Stomach smooth muscle (tissue), 2 donors: ENCODE measurements around the gene PDLIM5.

Experiments used
- H3K27ac ChIP-seq: one replicate; pipeline ENCODE4 v1.7.0; 2013; ENCODE audit warnings: mild to moderate bottlenecking, low read length, inconsistent platforms
- H3K27me3 ChIP-seq, 2 donors: one replicate each; pipeline ENCODE4 v1.7.0; 2013; ENCODE audit warnings: low read length in 2 of 2; ENCODE audit not compliant: insufficient read depth in 2 of 2, control insufficient read depth in 1 of 2
- H3K36me3 ChIP-seq, 2 donors: one replicate each; pipeline ENCODE4 v1.7.0; 2013; ENCODE audit warnings: low read length in 2 of 2; ENCODE audit not compliant: control insufficient read depth in 2 of 2, insufficient read depth in 2 of 2
- H3K4me1 ChIP-seq: one replicate; pipeline ENCODE4 v1.7.0; 2013; ENCODE audit warnings: low read length; ENCODE audit not compliant: control insufficient read depth, insufficient read depth
- H3K4me3 ChIP-seq, 2 donors: one replicate each; pipeline ENCODE4 v1.7.0; 2013; ENCODE audit warnings: low read length in 2 of 2
- H3K9ac ChIP-seq, 2 donors: one replicate each; pipeline ENCODE4 v1.7.0; 2013; ENCODE audit warnings: low read length in 2 of 2, mild to moderate bottlenecking in 1 of 2
- H3K9me3 ChIP-seq, 2 donors: one replicate each; pipeline ENCODE4 v1.7.0; 2013; ENCODE audit warnings: low read length in 2 of 2; ENCODE audit not compliant: control insufficient read depth in 2 of 2
- donor health status: healthy.
- donor health status: Pancreatic carcinoma.

The PDLIM5 gene

GRCh38 chr4:94570558-94570957 lies 118.8 kb downstream of the PDLIM5 start:
- Histone ChIP-seq H3K4me1 (no peaks in the 10 kb centered on the region), H3K27me3 (no peaks in the 10 kb centered on the region), H3K27ac (no peak overlapping the region), H3K4me3 (no peak overlapping the region), H3K9me3 (no peaks in the 10 kb centered on the region), H3K36me3 (peaks cover under 1 to 1% of the 10 kb centered on the region in 2 donors), H3K9ac (no peak overlapping the region)

DNA sequence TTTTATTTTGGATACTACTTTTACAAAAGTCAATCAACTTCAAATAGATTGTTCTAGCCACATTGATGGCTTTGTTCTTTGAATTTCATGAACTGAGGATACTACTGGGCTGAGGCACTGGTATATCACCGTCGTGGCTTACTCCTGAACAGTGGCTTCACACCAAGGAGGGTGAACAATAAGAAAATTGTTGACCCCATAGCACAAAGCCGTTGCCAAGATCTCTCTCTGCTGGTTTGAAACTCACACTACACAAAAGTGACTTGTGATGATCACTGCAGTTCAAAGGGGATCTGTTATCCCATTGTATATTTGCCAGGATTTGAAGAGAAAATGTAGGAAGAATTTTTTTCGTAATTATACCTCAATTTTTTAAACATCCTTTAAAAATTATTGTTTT lies 119.6 kb downstream of the PDLIM5 start:
- H3K4me1 ChIP-seq, result no peaks in the 10 kb centered on the region
- no peak overlapping the region for H3K27ac ChIP-seq
- no peaks in the 10 kb centered on the region for H3K9me3 ChIP-seq
- H3K4me3 ChIP-seq, result no peak overlapping the region
- peaks cover 6 to 7% of the 10 kb centered on the region in 2 donors for H3K36me3 ChIP-seq
- H3K9ac ChIP-seq, result no peak overlapping the region
- H3K27me3 ChIP-seq, result no peaks in the 10 kb centered on the region

GRCh38 chr4:94571715-94572114 lies 120.0 kb downstream of the PDLIM5 start:
- peaks cover 6 to 7% of the 10 kb centered on the region in 2 donors for H3K36me3 ChIP-seq
- no peak overlapping the region for H3K4me3 ChIP-seq
- no peak overlapping the region for H3K9ac ChIP-seq
- no peaks in the 10 kb centered on the region for H3K4me1 ChIP-seq
- H3K27ac ChIP-seq, result no peak overlapping the region
- no peaks in the 10 kb centered on the region for H3K9me3 ChIP-seq
- no peaks in the 10 kb centered on the region for H3K27me3 ChIP-seq

DNA sequence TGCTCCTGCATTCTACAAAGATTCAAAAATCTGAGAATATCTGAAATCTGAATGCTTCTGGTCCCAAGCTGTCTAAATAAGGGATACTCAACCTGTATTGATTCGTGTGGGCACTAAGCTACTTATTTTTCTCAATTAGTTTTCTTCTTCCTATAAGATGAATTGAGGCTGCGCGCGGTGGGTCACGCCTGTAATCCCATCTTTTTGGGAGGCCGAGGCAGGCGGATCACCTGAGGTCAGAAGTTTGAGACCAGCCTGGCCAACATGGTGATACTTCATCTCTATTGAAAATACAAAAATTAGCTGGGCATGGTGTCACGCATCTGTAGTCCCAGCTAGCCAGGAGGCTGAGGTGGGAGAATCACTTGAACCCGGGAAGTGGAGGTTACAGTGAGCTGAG lies 122.3 kb downstream of the PDLIM5 start:
- H3K9me3 ChIP-seq, result no peaks in the 10 kb centered on the region
- peaks cover 5% of the 10 kb centered on the region for H3K4me1 ChIP-seq

GRCh38 chr4:94574616-94575015 lies 122.9 kb downstream of the PDLIM5 start:
- Histone ChIP-seq H3K9me3 (no peaks in the 10 kb centered on the region), H3K27ac (no peak overlapping the region), H3K4me3 (no peak overlapping the region), H3K9ac (no peak overlapping the region), H3K4me1 (peaks cover 5% of the 10 kb centered on the region), H3K27me3 (no peaks in the 10 kb centered on the region), H3K36me3 (peaks cover 6 to 7% of the 10 kb centered on the region in 2 donors)

More for the DNA sequence above, 122.3 kb downstream of the PDLIM5 start:
- H3K27ac ChIP-seq, result no peak overlapping the region
- no peak overlapping the region for H3K9ac ChIP-seq
- H3K4me3 ChIP-seq, result no peak overlapping the region
- H3K36me3 ChIP-seq, result peaks cover 6 to 7% of the 10 kb centered on the region in 2 donors
- no peaks in the 10 kb centered on the region for H3K27me3 ChIP-seq

DNA sequence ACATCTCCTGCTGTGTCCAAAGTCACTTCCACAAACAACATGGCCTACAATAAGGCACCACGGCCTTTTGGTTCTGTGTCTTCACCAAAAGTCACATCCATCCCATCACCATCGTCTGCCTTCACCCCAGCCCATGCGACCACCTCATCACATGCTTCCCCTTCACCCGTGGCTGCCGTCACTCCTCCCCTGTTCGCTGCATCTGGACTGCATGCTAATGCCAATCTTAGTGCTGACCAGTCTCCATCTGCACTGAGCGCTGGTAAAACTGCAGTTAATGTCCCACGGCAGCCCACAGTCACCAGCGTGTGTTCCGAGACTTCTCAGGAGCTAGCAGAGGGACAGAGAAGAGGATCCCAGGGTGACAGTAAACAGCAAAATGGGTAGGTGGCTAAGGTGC lies 123.9 kb downstream of the PDLIM5 start:
- Histone ChIP-seq H3K27me3 (no peaks in the 10 kb centered on the region), H3K9me3 (no peaks in the 10 kb centered on the region), H3K4me1 (peaks cover 8% of the 10 kb centered on the region), H3K9ac (no peak overlapping the region), H3K27ac (no peak overlapping the region), H3K4me3 (no peak overlapping the region), H3K36me3 (peaks cover 6 to 7% of the 10 kb centered on the region in 2 donors)

DNA sequence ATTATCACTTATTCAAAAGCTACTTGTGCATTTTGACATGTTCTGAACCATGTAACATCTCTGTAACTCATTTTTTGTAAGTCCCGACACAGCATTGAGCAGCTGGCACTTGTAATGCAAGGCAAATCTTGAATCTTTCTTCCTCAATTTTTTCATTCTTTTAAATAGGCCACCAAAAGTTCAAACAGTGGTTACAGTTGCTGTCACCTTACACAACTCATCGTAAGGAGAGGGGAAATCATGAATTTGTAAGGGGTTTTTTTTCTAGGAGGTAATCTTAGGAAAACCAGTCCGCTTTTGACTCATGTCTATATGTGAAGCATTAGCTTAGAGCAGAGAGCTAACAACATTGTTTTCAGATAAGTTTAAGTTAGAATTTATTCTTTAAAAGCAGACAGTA lies 124.5 kb downstream of the PDLIM5 start:
- H3K27ac ChIP-seq, result no peak overlapping the region
- H3K36me3 ChIP-seq, result peaks cover 6 to 7% of the 10 kb centered on the region in 2 donors
- H3K4me3 ChIP-seq, result no peak overlapping the region
- H3K9me3 ChIP-seq, result no peaks in the 10 kb centered on the region
- H3K9ac ChIP-seq, result no peak overlapping the region
- H3K4me1 ChIP-seq, result peaks cover 8% of the 10 kb centered on the region
- no peaks in the 10 kb centered on the region for H3K27me3 ChIP-seq

GRCh38 chr4:94577136-94577535 lies 125.4 kb downstream of the PDLIM5 start:
- no peak overlapping the region for H3K4me3 ChIP-seq
- no peak overlapping the region for H3K27ac ChIP-seq
- peaks cover 6 to 7% of the 10 kb centered on the region in 2 donors for H3K36me3 ChIP-seq
- no peaks in the 10 kb centered on the region for H3K9me3 ChIP-seq
- no peaks in the 10 kb centered on the region for H3K27me3 ChIP-seq
- no peak overlapping the region for H3K9ac ChIP-seq
- H3K4me1 ChIP-seq, result peaks cover 8% of the 10 kb centered on the region

DNA sequence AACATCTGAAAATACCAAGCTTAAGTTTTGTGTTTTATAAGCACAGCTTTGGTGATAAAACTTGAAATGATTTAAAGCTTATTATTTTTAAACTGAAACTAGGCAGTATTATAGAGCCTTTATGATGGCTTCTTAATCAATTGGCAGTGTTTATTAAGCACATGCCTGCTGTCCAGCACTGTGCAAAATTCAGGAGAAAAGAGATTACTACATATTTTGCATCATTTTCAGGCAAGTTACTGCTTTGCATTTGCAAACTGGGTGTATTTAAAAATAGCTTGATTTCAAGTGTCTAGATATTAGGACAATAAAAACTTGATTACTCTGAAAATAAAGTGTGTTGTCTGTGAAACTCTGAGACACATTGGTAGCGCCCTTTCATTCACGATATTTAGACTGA lies 126.5 kb downstream of the PDLIM5 start:
- Histone ChIP-seq H3K4me1 (peaks cover 8% of the 10 kb centered on the region), H3K27me3 (no peaks in the 10 kb centered on the region), H3K9ac (no peak overlapping the region), H3K4me3 (no peak overlapping the region), H3K9me3 (no peaks in the 10 kb centered on the region), H3K27ac (no peak overlapping the region), H3K36me3 (peaks cover 6 to 7% of the 10 kb centered on the region in 2 donors)

- no peaks in the 10 kb centered on the region for H3K9me3 ChIP-seq
- H3K27ac ChIP-seq, result no peak overlapping the region
- peaks cover 4 to 8% of the 10 kb centered on the region in 2 donors for H3K36me3 ChIP-seq
- H3K4me3 ChIP-seq, result no peak overlapping the region
- H3K4me1 ChIP-seq, result peaks cover 8% of the 10 kb centered on the region
- no peaks in the 10 kb centered on the region for H3K27me3 ChIP-seq
- H3K9ac ChIP-seq, result no peak overlapping the region
These were observed 130.0 kb downstream of the PDLIM5 start for GRCh38 chr4:94581766-94582165.

DNA sequence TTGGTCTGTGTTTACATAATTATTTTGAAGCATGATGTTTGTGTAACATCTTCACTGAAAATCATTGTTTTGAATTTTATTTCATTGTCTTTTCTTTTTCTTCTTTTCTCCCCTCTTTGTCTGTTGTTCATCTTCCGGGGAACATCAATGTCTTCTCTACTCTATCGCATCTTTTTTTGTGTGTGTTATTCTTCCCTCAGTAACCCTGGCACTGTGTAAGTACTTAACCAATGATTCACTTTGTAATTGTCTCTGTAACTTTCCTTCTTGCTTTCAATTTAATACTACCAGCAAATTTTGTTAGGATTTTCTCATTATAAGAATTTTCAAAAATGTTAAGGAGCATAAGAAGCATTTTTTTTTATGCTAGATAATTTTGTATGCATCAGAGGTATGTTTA lies 130.8 kb downstream of the PDLIM5 start:
- H3K9me3 ChIP-seq, result no peaks in the 10 kb centered on the region
- H3K36me3 ChIP-seq, result peaks cover 4 to 8% of the 10 kb centered on the region in 2 donors
- H3K4me3 ChIP-seq, result no peak overlapping the region
- H3K9ac ChIP-seq, result no peak overlapping the region
- H3K27me3 ChIP-seq, result no peaks in the 10 kb centered on the region
- H3K4me1 ChIP-seq, result peaks cover 3% of the 10 kb centered on the region
- H3K27ac ChIP-seq, result no peak overlapping the region
